Retina (tissue), 1 donor: ENCODE measurements around the gene NUP98.
"Not testable (repeated sequence)": the region's sequence is repeated elsewhere in the genome, so short reads cannot be mapped to it uniquely, and the experiment has no call there.

Experiments used
- DNase-seq: peaks from one replicate; pipeline ENCODE4 v3.0.0-alpha.2; 2016

Gene NUP98

GRCh38 chr11:3825473-3826154 lies 28.3 kb upstream of the NUP98 start:
- no peak for DNase-seq

GRCh38 chr11:3824714-3825472 lies 27.5 kb upstream of the NUP98 start:
- DNase-seq: peak; percentile 24

GRCh38 chr11:3823762-3824506 lies 26.6 kb upstream of the NUP98 start:
- DNase-seq: no peak

- DNase-seq: no peak
Observed at GRCh38 chr11:3823303-3823702, 25.9 kb upstream of the NUP98 start.

- DNase-seq: no peak
Observed at GRCh38 chr11:3822312-3822711, 25.0 kb upstream of the NUP98 start.

GRCh38 chr11:3820971-3821370 lies 23.6 kb upstream of the NUP98 start:
- DNase-seq: no peak

- no peak for DNase-seq
Observed at GRCh38 chr11:3817181-3817800, 19.9 kb upstream of the NUP98 start.

- no peak for DNase-seq
Observed at GRCh38 chr11:3816673-3817072, 19.3 kb upstream of the NUP98 start.

- DNase-seq: no peak
Observed at GRCh38 chr11:3815845-3816244, 18.5 kb upstream of the NUP98 start.

- DNase-seq: not testable (repeated sequence)
Observed at GRCh38 chr11:3814832-3815231, 17.5 kb upstream of the NUP98 start.

- no peak for DNase-seq
Observed at GRCh38 chr11:3810951-3811350, 13.6 kb upstream of the NUP98 start.

GRCh38 chr11:3810446-3810845 lies 13.1 kb upstream of the NUP98 start:
- no peak for DNase-seq

GRCh38 chr11:3809624-3809928 lies 12.2 kb upstream of the NUP98 start:
- no peak for DNase-seq

- peak; percentile 5 for DNase-seq
Observed at GRCh38 chr11:3808861-3809623, 11.7 kb upstream of the NUP98 start.

GRCh38 chr11:3807909-3808860 lies 10.8 kb upstream of the NUP98 start, which contains the start of gene PGAP2:
PGAP2 (plus strand) TSS chr11:3808560; CDS start chr11:3811260, 2,700 bp downstream.
- DNase-seq: peak; percentile 81

- no peak for DNase-seq
Observed at GRCh38 chr11:3803726-3804495, 6.6 kb upstream of the NUP98 start.

GRCh38 chr11:3802011-3802790 lies 4.8 kb upstream of the NUP98 start:
- DNase-seq: no peak

- no peak for DNase-seq
Observed at GRCh38 chr11:3799873-3800272, 2.5 kb upstream of the NUP98 start.

GRCh38 chr11:3799143-3799542 lies 1.8 kb upstream of the NUP98 start:
- no peak for DNase-seq
